HEK293T (cell line): ENCODE data around the gene PSENEN.

Experiments used
- CTCF ChIA-PET: fragments of 350-600 bp; formaldehyde crosslinking; extraction: SDS; loops from one replicate; lab custom pipeline; 2021; ENCODE audit warnings: antibody characterized with exemption, inconsistent platforms; lab: Yijun Ruan, JAX
- POLR2A ChIA-PET: fragments of 350-600 bp; formaldehyde crosslinking; extraction: SDS; loops from one replicate; lab custom pipeline; 2020; ENCODE audit warnings: antibody characterized with exemption, inconsistent platforms; lab: Yijun Ruan, JAX
- DNase-seq: peaks from one replicate; pipeline ENCODE4 v3.0.0; 2012; ENCODE audit warnings: mixed read lengths; ENCODE audit errors: extremely low spot score
- ARNT ChIP-seq: fragments of 450-650 bp; IDR thresholded peaks from 2 replicates; pipeline ENCODE4 v1.6.1; 2017; ENCODE audit warnings: mild to moderate bottlenecking
- BHLHE40 ChIP-seq: fragments of 450-650 bp; IDR thresholded peaks from 2 replicates; pipeline ENCODE4 v1.6.1; 2016; ENCODE audit warnings: mild to moderate bottlenecking, moderate library complexity, borderline replicate concordance
- CTBP1 ChIP-seq: fragments of 450-650 bp; IDR thresholded peaks from 2 replicates; pipeline ENCODE4 v1.6.1; 2016; ENCODE audit warnings: borderline replicate concordance
- ELF4 ChIP-seq: fragments of 450-650 bp; IDR thresholded peaks from 2 replicates; pipeline ENCODE4 v1.6.1; 2017; ENCODE audit warnings: antibody characterized with exemption
- FOXA1 ChIP-seq: fragments of 450-650 bp; IDR thresholded peaks from 2 replicates; pipeline ENCODE4 v1.6.1; 2016; ENCODE audit warnings: mild to moderate bottlenecking
- FOXK2 ChIP-seq: fragments of 450-650 bp; IDR thresholded peaks from 2 replicates; pipeline ENCODE4 v1.6.1; 2016; ENCODE audit warnings: mild to moderate bottlenecking
- FOXM1 ChIP-seq: fragments of 450-650 bp; IDR thresholded peaks from 2 replicates; pipeline ENCODE4 v1.6.1; 2017; ENCODE audit warnings: mild to moderate bottlenecking, borderline replicate concordance
- HDGF ChIP-seq: fragments of 450-650 bp; IDR thresholded peaks from 2 replicates; pipeline ENCODE4 v1.6.1; 2017; ENCODE audit warnings: antibody characterized with exemption, borderline replicate concordance
- L3MBTL2 ChIP-seq: fragments of 450-650 bp; conservative IDR thresholded peaks from 2 replicates; pipeline ENCODE4 v1.6.1; 2016; ENCODE audit warnings: mild to moderate bottlenecking
- LEF1 ChIP-seq: fragments of 450-650 bp; IDR thresholded peaks from 2 replicates; pipeline ENCODE4 v1.6.1; 2017; ENCODE audit warnings: mild to moderate bottlenecking, borderline replicate concordance
- NFRKB ChIP-seq: fragments of 450-650 bp; IDR thresholded peaks from 2 replicates; pipeline ENCODE4 v1.6.1; 2016; ENCODE audit warnings: mild to moderate bottlenecking, moderate library complexity
- SP1 ChIP-seq: fragments of 450-650 bp; IDR thresholded peaks from 2 replicates; pipeline ENCODE4 v1.6.1; 2017
- SUZ12 ChIP-seq: fragments of 450-650 bp; IDR thresholded peaks from 2 replicates; pipeline ENCODE4 v1.6.1; 2016; ENCODE audit warnings: mild to moderate bottlenecking
- TARDBP ChIP-seq: fragments of 450-650 bp; IDR thresholded peaks from 2 replicates; pipeline ENCODE4 v1.6.1; 2016
- ZNF384 ChIP-seq: fragments of 450-650 bp; IDR thresholded peaks from 2 replicates; pipeline ENCODE4 v1.6.1; 2016
- TF ChIP-seq, protein P1 (sequence below): fragments of 450-650 bp; IDR thresholded peaks from 2 replicates; pipeline ENCODE4 v1.6.1; 2016

Gene PSENEN

DNA sequence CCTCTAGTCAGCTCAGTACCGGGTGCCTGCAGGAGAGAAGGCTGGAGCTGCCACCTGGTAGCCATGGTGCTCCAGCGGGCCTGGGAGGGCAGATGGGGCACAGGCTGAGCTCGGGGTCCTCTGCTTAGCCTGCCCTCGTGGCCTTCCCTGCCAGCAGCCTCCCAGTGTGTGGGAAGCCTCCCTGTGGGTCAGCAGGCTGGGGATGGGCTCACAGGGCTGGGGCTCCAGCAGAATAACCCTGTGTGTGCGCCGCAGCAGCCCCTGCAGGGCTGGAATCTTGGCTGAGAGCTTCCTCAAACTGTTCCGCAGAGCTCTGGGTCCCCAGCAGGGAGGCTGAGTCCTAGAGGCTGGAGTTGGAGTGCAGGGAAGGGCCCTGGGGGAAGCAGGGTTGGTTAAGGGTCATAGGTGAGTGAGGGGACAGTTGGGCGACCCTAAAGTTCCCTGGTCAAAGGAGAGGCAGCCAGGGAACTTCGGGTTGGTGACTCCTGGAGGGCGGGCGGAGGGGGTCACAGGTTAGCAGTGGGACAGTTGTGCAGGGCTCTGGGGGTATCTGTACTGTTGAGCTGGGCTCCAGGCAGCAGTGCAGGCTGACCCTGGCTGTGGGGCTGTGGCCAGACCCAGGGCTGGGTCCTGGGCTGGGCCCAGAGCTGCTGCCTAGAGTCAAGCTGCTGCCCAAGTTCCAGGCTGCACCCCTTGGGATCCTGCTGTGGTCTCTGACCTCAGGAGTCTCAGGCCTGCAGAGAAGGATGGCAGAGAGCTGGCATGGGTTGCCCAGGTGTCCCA, 43.9 kb downstream of the PSENEN start:
- TF ChIP-seq ELF4 (no peak), FOXA1 (no peak), SUZ12 (no peak), TARDBP (no peak), L3MBTL2 (no peak), LEF1 (no peak), HDGF (no peak), ARNT (no peak), ZNF384 (no peak), NFRKB (no peak)
- TF ChIP-seq, protein P1, sequence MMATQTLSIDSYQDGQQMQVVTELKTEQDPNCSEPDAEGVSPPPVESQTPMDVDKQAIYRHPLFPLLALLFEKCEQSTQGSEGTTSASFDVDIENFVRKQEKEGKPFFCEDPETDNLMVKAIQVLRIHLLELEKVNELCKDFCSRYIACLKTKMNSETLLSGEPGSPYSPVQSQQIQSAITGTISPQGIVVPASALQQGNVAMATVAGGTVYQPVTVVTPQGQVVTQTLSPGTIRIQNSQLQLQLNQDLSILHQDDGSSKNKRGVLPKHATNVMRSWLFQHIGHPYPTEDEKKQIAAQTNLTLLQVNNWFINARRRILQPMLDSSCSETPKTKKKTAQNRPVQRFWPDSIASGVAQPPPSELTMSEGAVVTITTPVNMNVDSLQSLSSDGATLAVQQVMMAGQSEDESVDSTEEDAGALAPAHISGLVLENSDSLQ: no peak
- DNase-seq: no peak
- CTCF ChIA-PET: no interaction called here
- POLR2A ChIA-PET: interaction anchor here (1.0 kb wide), 1 partner anchor 10 kb away, joined by 3 read pairs; no protein-coding TSS in a partner anchor

DNA sequence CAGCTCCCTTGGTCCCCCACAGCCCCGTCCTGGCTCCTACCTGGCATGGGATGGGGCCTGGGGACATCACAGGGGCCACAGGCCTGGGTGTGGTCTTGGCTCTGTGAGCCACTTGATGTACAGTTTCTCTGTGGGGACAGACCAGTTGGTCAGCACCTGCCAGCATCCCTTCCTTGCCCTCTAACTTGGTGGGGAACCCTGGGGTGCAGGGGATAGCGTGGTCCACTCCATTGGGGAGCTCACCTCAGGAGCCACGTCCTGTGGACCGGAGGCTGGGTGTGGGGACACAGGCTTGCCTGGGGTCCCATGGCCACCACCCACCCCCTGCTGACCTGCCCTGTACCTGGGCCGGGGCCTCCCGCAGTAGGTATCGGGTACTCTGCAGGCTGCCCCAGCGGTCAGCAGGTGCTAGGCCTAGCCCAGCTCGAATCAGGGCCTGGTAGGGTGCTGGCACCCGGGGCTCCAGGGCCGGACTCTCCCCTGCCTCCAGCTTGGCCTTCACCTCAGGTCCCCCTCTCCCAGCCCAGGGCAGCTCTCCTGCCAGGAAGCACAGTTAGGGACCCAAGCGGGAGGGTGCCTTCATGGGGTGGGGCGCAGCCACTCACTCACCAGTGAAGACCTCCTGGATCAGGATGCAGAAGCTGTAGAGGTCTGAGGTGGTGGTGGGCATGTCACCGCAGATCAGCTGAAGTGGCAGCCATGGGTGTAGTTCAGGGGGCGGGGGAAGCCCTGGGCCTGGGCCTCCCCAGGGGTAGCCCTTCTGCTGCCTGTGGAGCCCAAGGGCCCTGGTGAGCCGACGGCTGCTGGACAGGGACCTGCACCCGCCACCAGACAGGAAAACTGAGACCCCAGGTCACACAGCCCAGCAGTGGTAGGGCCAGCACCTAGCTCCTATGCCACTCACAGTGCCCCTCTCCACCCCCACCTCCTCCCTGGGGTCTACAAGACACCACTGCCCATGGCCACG, 44.8 kb downstream of the PSENEN start:
- ChIA-PET POLR2A (interaction anchor here (1.0 kb wide), 1 partner anchor 10 kb away, joined by 3 read pairs; no protein-coding TSS in a partner anchor), CTCF (no interaction called here)
- no peak for TF ChIP-seq LEF1
- TF ChIP-seq SUZ12: no peak
- TF ChIP-seq L3MBTL2: no peak
- no peak for TF ChIP-seq HDGF
- no peak for TF ChIP-seq ARNT
- no peak for TF ChIP-seq NFRKB
- TF ChIP-seq, protein P1: no peak
- TF ChIP-seq BHLHE40: no peak
- TF ChIP-seq FOXM1: no peak
- no peak for TF ChIP-seq CTBP1
- no peak for TF ChIP-seq FOXA1
- TF ChIP-seq ZNF384: no peak
- TF ChIP-seq FOXK2: no peak
- no peak for TF ChIP-seq SP1
- TF ChIP-seq ELF4: no peak
- no peak for TF ChIP-seq TARDBP
- no peak for DNase-seq

DNA sequence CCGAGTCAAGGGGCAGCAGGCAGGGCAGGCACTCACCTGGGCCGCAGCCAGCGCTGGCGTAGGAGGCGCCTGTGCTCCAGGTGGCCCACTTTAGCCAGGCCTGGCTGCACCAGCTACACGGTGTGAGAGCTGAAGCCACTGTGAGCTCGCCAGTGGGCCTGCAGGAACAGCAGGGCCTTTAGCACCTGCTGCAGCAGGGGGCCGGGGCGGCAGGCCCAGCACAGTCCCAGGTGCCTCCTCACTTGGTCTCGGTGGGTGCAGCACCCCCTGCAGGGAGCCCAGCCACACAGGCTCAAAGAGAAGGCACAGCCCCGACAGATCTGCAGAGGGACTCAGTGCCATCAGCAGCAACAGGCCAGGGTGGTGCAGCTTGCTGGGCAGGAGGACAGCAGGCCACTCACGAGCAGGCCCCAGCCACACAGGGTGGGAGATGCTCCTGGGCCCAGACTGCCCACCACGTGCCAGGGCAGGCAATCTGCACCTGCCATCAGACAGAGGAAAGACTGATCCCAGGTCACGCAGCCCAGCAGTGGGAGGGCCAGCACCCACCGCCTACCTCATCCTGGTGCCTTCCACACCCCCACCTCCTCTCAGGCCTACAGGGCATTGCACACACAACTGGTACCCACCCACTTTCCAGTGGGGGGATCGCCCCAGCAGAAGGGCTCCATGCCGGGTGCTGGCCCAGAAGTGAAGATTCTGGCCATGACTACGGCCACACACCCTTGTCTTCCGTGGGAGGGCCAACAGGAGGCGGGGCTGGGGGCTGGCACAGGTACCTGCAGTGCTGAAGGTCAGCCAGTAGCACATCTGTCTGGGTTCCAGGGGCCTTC, 45.7 kb downstream of the PSENEN start:
- ChIA-PET POLR2A (no interaction called here), CTCF (no interaction called here)
- DNase-seq: no peak
- TF ChIP-seq TARDBP (no peak), ARNT (no peak), FOXK2 (no peak), HDGF (no peak), CTBP1 (no peak), SP1 (no peak), L3MBTL2 (no peak), LEF1 (no peak), BHLHE40 (no peak), ZNF384 (no peak)
- TF ChIP-seq, protein P1: no peak

DNA sequence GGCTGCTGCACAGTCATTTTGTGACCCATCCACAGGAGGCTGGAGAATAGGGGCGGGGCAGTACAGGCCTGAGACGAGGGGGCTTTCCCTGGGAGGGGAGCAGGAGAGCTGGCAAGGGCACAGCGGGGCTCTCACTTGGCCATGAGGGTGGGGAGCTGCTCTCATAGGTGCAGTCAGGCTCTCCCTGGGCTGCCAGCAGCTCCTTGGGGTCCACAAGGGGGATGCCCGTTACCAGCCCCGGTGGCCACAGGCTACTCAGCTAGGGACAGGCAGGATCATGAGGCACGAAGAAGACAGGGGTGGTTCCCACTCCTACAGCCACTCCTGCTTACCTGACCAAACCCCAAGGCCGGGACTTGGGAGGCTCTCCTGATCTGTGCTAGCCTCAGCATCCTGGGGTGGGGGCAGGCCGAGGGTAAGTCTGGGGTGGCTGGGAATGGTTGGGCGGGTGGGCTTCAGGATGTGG, 46.4 kb downstream of the PSENEN start:
- POLR2A ChIA-PET: no interaction called here
- TF ChIP-seq BHLHE40 (no peak), LEF1 (no peak), TARDBP (no peak), SP1 (no peak), ZNF384 (no peak), CTBP1 (no peak), ELF4 (no peak), ARNT (no peak), FOXA1 (no peak), FOXK2 (no peak), L3MBTL2 (no peak), HDGF (no peak), SUZ12 (no peak), NFRKB (no peak), FOXM1 (no peak)
- TF ChIP-seq, protein P1: no peak
- no peak for DNase-seq
- CTCF ChIA-PET: no interaction called here
